Pancreas (tissue), 10 donors: ENCODE measurements around the gene UBASH3A. TPM values are rescaled to one million over a fixed set of nuclear protein-coding genes. Genes with fewer than 3 reads are reported as not detected.

ENCODE experiments used
- ATAC-seq, 4 donors: fragments of 200-7000 bp; cut with Tn5 transposase; one replicate each; pipeline versions ENCODE4 v1.8.0 to v1.9.1; 2020; ENCODE audit warnings: mild to moderate bottlenecking in 4 of 4, moderate library complexity in 4 of 4
- DNase-seq, 6 donors: peaks; one replicate each; pipeline ENCODE4 v3.0.0-alpha.2; 2020
- FAIRE-seq: peaks from 2 replicates; lab custom pipeline; 2012; peaks lifted over from hg19 to GRCh38; lab: Jason Lieb, UNC
- H3K27ac ChIP-seq, 4 donors: fragments of 200-600 bp; sonication (generic); 1 replicate in 3 of 4; 2 replicates in 1 of 4; pipeline versions ENCODE4 v1.5.0 to v1.8.0; 2020
- H3K27me3 ChIP-seq, 4 donors: fragments of 200-600 bp; one replicate each; pipeline ENCODE4 v1.8.0; 2021
- H3K36me3 ChIP-seq, 3 donors: fragments of 200-600 bp; sonication (generic) in 1 of 3; one replicate each; pipeline versions ENCODE4 v1.5.0 to v1.8.0; 2020 to 2021
- H3K4me1 ChIP-seq, 3 donors: fragments of 200-600 bp; one replicate each; pipeline ENCODE4 v1.8.0; 2021
- H3K4me3 ChIP-seq, 4 donors: fragments of 200-600 bp; sonication (generic) in 2 of 4; one replicate each; pipeline versions ENCODE4 v1.5.0 to v1.8.0; 2020 to 2021
- H3K9me3 ChIP-seq, 4 donors: fragments of 200-600 bp; one replicate each; pipeline ENCODE4 v1.8.0; 2021
- WGBS, 2 donors: extraction: QIAGEN DNeasy Blood & Tissue Kit; methylation state at CpG; one replicate each; pipeline ENCODE4 v1.1.7; 2013; 5-methylcytosine and 5-hydroxymethylcytosine counted together
- intact Hi-C, 3 donors: fragments of 100-400 bp; cut with DNase I; formaldehyde crosslinking; loops; one replicate each; pipeline versions ENCODE4 v1.11.1 to v1.14.2; 2022
- polyA plus RNA-seq, 2 donors: library from polyadenylated mRNA; stranded (reverse); fragments of 200-250 nt; gene quantifications; one replicate each; pipeline ENCODE4 v1.2.3, GENCODE V29; 2013
- total RNA-seq, 6 donors: library from RNA; stranded (reverse); fragmentation: NEBNext Ultra II Directional in 4 of 6; extraction: Animal tissue kit (Norgen Biotek cat#: 25700) in 4 of 6; gene quantifications; one replicate each; pipeline versions ENCODE4 v1.2.1 to v1.2.4, GENCODE V29; 2021 to 2023
- TF ChIP-seq, protein P1 (sequence below), 4 donors: fragments of 200-600 bp; sonication (generic) in 3 of 4; IDR thresholded peaks; one replicate each; pipeline versions ENCODE4 v1.5.0 to v1.8.0; 2021; ENCODE audit warnings: antibody characterized with exemption in 4 of 4
- donor health status: healthy with polysubstance abuse.
- donor health status: DM: no; HTN: no; CAD: no; lungs with moderate emphysema.
- donor health status: DM: no; HTN: no; CAD: no.
- donor health status: control.
- donor health status: control.
- donor health status: Bipolar disorder and iron deficiency.
- donor health status: DM: yes; HTN: yes; CAD: no.
- donor health status: DM: no; HTN: no; CAD: no.
- donor health status: DM: no; HTN: no; CAD: no.
- donor health status: DM: yes; HTN: yes; CAD: no.

Gene UBASH3A
- total and polyA plus RNA-seq, 8 donors = 0.15 to 0.40 (median 0.32) TPM; not detected in 1

DNA sequence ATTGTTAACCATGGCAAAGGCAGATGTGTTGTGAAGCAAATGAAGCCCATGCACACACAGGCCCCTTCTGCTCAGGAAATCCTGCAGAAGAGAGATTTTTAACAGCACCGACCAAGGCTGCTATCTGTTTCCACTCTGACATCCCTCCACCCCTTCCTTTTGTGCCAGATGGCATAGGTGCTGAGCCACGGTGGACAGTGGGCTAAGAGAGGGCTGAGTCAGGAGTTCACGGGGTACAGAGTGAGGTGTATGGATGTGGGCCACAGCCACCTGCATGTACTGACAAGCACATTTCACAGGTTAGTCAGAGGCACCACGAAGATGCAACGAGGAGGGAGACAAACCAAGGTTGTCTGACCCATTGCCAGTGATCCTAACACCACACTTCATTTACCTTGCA is 82.8 kb downstream of the UBASH3A start:
- Histone ChIP-seq H3K9me3 (no peaks in the 10 kb centered on the region), H3K27ac (no peak overlapping the region), H3K27me3 (no peaks in the 10 kb centered on the region), H3K4me3 (no peak overlapping the region), H3K4me1 (peaks cover 0 to 5% (median 3%) of the 10 kb centered on the region in 3 donors), H3K36me3 (no peaks in the 10 kb centered on the region)
- 64 to 74% methylated on average over 5 of the region's 5 CpGs for whole genome bisulfite sequencing, 2 donors
- DNase-seq = no peak
- intact Hi-C loops = no loop called here
- peak in 2 of 4 donors; percentile 34 to 43 for ATAC-seq
- no peak for FAIRE-seq
- TF ChIP-seq, protein P1, sequence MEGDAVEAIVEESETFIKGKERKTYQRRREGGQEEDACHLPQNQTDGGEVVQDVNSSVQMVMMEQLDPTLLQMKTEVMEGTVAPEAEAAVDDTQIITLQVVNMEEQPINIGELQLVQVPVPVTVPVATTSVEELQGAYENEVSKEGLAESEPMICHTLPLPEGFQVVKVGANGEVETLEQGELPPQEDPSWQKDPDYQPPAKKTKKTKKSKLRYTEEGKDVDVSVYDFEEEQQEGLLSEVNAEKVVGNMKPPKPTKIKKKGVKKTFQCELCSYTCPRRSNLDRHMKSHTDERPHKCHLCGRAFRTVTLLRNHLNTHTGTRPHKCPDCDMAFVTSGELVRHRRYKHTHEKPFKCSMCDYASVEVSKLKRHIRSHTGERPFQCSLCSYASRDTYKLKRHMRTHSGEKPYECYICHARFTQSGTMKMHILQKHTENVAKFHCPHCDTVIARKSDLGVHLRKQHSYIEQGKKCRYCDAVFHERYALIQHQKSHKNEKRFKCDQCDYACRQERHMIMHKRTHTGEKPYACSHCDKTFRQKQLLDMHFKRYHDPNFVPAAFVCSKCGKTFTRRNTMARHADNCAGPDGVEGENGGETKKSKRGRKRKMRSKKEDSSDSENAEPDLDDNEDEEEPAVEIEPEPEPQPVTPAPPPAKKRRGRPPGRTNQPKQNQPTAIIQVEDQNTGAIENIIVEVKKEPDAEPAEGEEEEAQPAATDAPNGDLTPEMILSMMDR (IDR thresholded peaks at IDR 0.05) = no peak

DNA sequence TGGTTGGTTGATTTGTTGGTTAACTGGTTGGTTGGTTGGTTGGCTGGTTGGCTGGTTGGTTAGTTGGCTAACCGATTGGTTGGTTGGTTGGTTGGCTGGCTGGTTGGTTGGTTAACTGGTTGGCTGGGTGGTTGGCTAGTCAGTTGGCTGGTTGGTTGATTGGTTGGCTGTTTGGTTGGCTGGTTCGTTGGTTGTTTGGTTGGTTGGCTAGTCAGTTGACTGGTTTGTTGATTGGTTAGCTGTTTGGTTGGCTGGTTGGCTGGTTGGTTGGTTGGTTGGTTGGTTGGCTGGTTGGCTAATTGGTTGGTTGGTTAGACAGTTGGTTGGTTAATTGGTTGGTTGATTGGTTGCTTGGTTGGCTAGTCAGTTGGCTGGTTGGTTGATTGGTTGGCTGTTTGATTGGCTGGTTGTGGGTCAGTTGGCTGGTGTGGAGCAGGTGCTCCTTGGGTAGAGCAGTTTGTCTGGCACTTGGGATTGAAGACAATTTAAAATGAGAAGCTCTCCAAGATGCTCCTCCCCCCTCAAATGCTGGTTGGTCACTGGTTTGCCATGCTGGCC is 85.4 kb downstream of the UBASH3A start:
- no peaks in the 10 kb centered on the region for H3K4me1 ChIP-seq
- intact Hi-C loops = no loop called here
- no peaks in the 10 kb centered on the region for H3K27me3 ChIP-seq
- DNase-seq (no peak), FAIRE-seq (no peak), ATAC-seq (no peak)
- H3K4me3 ChIP-seq = no peak overlapping the region
- WGBS, 2 donors = 52 to 90% methylated on average over 2 of the region's 2 CpGs
- TF ChIP-seq, protein P1 (IDR thresholded peaks at IDR 0.05) = no peak
- no peak overlapping the region for H3K27ac ChIP-seq
- no peaks in the 10 kb centered on the region for H3K36me3 ChIP-seq
- no peaks in the 10 kb centered on the region for H3K9me3 ChIP-seq

- H3K27ac ChIP-seq = no peak overlapping the region
- FAIRE-seq (no peak), ATAC-seq (no peak), DNase-seq (no peak)
- no peaks in the 10 kb centered on the region for H3K4me1 ChIP-seq
- intact Hi-C loops = no loop called here
- 75 to 87% methylated on average over 4 of the region's 4 CpGs for WGBS, 2 donors
- H3K36me3 ChIP-seq = no peaks in the 10 kb centered on the region
- TF ChIP-seq, protein P1 (IDR thresholded peaks at IDR 0.05) = no peak
- H3K9me3 ChIP-seq = no peaks in the 10 kb centered on the region
- H3K4me3 ChIP-seq = no peak overlapping the region
- no peaks in the 10 kb centered on the region for H3K27me3 ChIP-seq
These were observed 86.3 kb downstream of the UBASH3A start for GRCh38 chr21:42489991-42490390.

GRCh38 chr21:42490720-42491119 is 87.0 kb downstream of the UBASH3A start:
- Histone ChIP-seq H3K27me3 (no peaks in the 10 kb centered on the region), H3K27ac (no peak overlapping the region), H3K9me3 (no peaks in the 10 kb centered on the region), H3K36me3 (no peaks in the 10 kb centered on the region), H3K4me3 (no peak overlapping the region), H3K4me1 (peaks cover 0 to 4% (median 0%) of the 10 kb centered on the region in 3 donors)
- DNase-seq (no peak), ATAC-seq (no peak), FAIRE-seq (no peak)
- TF ChIP-seq, protein P1 (IDR thresholded peaks at IDR 0.05) = no peak
- intact Hi-C loops = no loop called here

DNA sequence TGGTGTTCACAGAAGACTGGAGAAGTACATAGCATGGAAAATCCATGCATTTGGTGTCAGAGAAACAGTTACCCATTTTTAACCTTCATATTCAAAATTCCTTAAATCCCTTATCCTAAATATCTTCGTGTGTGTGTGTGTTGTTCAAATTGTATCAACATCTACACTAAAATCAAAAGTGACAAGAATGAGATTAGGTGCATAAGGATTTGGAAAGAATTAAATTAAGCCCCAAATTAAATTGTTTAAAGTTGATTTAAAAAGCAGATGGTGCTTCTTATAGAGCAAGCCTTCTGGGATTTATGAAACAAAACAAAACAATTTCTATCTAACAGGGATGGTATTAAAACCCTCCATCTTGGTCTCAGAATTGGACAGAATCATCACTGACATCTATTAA is 87.6 kb downstream of the UBASH3A start:
- intact Hi-C loops = no loop called here
- ATAC-seq = no peak
- DNase-seq = no peak
- H3K4me1 ChIP-seq = peaks cover 0 to 4% (median 0%) of the 10 kb centered on the region in 3 donors
- 43 to 45% methylated on average over 1 of the region's 1 CpG for WGBS, 2 donors
- FAIRE-seq = no peak
- H3K27ac ChIP-seq = no peak overlapping the region
- no peak overlapping the region for H3K4me3 ChIP-seq
- TF ChIP-seq, protein P1 (IDR thresholded peaks at IDR 0.05) = no peak
- H3K27me3 ChIP-seq = no peaks in the 10 kb centered on the region
- no peaks in the 10 kb centered on the region for H3K9me3 ChIP-seq
- no peaks in the 10 kb centered on the region for H3K36me3 ChIP-seq
